HG03103 (cell line): ENCODE data around the gene SLCO3A1.

Experiments used
- ATAC-seq: cut with Tn5 transposase; IDR thresholded peaks from one replicate; pipeline ENCODE4 v1.9.1; 2021; ENCODE audit warnings: low read depth; ENCODE audit not compliant: unreplicated experiment

The SLCO3A1 gene

DNA sequence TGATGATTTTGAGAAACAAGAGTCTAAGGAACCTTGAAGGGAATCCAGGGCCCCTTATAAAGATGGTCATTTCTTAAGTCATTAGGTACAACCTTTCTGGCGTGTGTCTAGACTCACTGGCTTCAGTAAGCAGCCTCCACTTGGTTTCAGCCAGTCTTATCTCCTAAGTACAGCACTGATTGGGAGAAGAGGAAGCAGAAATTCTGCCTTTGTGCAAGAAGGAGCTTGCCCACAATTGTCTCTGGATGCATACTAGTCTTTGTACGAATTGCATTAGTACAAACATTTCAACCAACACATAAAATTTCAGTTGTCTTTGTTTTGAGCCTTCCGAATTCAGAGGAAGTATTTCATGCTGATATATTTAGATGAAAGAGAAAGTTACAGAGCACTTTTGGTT, 139.4 kb downstream of the SLCO3A1 start:
- ATAC-seq = no peak

DNA sequence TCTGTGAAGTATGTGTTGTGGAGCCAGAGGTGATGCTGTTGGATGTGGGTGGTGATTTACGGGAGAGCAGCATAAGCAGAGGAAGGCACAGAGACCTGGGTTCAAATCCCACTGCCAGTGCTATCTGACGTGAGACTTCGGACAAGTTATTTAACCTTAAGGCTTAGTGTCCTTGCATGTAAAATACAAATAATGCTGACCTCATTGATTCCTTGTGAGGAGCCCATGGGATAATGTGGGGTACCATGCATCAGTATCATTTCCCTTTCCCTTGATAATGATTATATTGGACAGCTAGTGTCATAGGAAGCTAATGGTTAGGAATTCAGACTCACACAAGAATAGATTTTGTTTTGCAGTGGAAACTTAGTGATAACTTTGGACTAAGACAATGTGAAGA, 141.6 kb downstream of the SLCO3A1 start:
- ATAC-seq = no peak

DNA sequence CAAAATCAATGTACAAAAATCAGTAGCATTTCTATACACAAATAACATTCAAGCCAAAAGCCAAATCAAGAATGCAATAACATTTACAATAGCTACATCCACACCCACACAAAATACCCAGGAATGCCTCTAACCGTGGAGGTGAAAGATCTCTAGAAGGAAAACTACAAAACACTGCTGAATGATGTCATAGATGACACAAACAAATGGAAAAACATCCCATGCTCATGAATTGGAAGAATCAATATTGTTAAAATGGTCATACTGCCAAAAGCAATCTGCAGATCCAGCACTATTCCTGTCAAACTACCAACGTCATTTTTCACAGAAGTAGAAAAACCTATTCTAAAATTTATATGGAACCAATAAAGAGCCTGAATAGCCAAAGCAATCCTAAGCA, 143.7 kb downstream of the SLCO3A1 start:
- ATAC-seq = no peak

DNA sequence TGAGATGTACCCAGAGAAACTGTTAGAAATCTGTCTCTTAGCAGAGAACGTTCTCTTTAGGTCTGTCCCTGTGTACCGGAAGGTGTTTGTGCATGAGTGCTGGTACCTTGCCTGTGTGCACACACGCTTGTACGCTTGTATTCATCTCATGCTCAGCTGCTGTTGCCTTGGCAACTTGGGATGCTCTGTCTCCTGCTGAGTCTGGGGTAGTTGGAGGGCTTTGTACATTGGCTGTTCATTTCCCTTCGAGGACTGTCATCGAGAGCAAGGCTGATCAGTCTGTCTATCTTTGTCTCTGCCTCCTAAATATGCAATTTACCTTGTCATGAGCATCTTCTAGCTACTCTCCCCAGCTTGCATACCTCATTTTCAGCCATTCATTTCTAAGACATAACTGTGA, 147.2 kb downstream of the SLCO3A1 start:
- no peak for ATAC-seq

DNA sequence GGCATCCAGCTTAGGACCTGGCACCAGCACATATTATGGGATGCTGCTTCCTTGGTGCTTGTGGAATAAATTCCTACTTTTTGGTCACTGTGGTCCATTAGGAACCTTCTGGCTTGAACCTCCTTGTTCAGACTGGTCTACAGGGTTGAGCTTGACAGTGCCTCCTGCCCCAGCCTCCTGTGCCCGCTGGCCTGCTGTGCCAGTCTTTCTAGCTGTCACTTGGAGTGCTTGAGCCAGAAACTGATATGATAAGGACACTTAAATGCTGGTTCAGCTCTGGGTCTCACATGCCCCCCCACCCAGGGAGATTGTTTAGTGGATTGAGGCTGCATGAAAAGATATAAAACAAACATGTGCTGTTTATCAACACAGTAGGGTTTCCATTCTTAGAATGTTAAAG, 147.8 kb downstream of the SLCO3A1 start:
- no peak for ATAC-seq

DNA sequence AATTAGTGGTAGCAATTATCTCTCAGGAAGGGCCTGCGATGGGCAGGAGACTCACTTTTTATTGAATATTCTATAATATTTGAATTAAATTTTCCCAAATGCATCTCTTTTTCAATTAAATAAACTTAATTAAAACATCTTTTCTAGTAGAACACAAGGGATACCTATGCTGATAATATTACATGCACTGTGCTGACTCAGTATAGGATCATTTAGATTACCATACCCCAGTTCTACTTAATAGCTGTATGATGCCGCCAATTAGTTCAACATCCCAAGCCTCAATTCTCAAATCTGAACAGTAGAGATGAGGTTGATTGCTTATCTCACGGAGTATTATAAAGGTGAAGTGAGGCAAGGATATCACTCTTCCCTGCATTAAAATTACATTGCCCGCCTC, 149.2 kb downstream of the SLCO3A1 start:
- no peak for ATAC-seq

DNA sequence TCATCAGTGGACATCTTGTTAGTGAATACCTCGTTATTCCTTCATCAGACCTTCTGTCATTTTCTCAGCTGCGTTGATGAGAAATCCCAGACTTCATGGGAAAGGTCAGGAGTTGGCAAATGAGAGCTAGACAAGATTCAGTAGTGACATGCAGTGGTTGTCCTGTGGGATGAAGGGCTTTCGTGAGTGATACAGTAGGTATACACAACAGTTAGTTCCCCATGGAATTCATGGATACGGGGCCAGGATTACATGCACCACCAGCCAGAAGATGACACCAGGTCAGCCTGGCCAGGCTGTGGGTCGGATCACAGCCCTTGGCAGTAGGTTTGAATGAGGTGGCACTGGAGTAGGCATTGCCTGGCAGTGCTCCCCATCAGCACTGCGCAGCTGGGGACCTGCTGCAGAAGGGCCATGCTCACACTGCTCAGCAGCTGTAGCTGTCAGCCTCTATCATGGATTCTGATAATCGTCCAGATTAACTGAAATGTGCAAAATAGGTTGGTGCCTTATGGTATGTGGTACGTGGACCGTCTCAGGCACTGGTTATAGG, 150.1 kb downstream of the SLCO3A1 start:
- ATAC-seq = no peak

DNA sequence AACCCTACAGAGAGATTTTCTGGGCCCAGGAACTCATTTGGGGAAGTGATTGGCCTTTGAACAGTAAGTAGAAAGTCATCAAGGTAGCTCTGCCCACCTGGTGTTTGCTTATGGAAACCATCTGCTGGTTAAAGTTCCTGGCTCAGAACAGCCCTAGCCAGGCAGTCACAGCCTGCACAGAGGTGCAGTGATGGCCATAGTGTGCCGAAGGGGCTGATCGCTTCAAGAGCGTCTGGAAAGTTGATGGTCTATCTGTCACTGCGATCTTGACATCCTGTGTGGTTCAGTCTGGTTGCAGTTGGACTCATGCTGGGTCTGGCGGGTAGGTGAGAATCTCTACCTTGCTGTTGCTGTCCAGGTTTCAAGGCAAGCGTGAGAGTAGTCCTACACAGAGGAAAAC, 151.6 kb downstream of the SLCO3A1 start:
- ATAC-seq = no peak

DNA sequence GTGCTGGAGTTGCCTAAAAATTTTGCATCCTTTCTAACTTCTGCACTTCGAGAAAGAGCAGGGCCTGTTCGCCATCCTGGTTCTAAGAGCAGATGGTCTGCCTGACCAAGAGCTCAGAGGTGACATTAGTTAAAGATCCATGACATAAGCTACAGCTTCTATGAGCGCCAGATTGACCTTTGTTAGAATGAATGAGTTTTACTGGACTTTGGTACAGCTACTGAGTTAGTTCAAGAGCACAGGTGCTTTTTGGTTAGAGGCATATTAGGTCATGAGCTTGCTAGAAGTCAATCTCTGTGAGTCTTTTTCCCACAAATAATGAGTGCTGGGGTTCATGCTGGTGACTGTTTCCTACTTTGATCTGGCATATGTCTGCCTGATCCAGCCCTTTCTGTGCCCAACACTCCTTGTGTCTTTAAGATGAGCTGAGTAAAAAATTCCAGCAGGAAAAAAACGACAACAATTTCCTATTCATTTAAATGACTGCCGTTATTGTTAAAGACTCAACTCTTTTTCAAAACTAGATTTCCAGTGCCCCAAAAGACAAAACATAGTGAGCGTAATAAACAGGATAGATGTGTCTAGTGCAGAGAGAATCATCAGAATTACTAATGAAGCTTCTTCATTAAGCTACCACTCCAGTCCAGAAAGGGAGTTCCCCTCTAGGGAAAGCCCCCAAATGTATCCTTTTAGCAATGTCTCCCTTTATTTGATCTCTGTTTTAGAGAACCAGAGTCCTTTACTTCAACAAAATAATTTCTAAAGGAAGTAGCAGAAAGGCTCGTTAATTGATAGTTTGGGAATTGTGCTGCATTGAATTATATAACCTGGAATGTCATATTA, 152.9 kb downstream of the SLCO3A1 start:
- no peak for ATAC-seq

DNA sequence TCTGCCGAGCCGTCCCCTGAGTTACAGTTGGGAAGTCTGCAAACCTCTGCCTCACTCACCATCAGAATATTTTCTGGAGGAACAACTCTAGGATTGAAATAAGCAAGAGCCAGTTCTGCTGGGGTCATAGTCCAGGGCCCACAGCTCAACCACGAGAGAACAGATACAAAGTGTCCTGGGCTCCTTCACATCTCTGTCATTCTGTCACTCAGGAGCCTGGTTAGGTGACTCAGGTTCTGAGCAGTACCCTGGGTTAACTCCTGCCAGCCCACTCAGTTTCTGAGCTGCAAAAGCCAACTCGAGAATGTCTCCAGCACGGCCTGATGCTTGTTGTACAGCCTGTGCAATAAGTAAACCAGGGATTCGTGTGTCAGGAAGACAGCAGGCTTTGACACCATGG, 155.7 kb downstream of the SLCO3A1 start:
- no peak for ATAC-seq

DNA sequence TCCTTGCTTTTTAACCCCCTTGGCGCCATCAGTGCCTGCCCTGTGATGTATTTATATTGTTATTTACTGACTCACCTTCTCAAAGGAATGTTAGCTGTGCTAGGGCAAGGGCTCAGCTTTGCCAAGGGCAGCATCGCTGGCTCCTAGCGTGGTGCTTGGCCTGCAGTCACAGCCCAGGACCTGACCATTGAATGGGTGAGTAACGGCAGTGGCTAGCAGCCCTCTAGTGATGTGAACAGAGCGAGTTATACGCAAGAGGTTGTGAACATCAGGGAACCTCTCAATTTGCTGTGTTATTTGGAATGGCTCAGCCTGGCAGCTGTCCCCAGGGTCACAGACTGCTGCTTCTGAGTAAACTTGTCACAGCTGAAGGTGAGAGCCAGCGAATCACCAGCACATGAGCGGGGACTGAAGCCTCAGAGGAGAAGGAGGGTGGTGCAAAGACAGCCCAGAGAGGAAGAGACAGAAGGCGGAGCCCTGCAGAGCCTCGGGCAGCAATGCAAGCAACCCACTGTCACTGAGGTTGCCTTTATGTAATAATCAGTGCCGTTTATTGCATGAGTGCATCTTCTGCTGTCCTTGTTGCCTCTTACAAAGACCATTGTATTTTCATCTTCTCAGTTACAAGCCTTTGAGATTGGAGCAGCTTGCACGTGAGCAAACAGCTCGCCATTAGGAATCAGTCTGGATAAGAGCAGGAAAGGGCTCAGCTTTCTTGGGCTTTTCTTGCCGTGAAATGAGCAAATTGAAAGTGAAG, 158.3 kb downstream of the SLCO3A1 start:
- no peak for ATAC-seq

DNA sequence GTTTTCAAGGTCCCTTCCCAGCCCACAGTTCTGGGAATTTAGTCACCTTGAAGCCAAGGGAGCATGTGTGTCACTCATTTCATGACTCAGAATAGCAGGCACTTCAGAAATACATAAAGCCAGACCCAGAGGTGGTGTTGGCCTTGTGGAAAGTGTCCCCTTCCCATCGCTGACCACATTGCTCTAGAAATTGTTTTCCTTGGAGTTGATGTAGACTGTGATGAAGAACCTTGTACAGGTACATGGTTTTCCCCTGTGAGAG, 158.8 kb downstream of the SLCO3A1 start:
- no peak for ATAC-seq

DNA sequence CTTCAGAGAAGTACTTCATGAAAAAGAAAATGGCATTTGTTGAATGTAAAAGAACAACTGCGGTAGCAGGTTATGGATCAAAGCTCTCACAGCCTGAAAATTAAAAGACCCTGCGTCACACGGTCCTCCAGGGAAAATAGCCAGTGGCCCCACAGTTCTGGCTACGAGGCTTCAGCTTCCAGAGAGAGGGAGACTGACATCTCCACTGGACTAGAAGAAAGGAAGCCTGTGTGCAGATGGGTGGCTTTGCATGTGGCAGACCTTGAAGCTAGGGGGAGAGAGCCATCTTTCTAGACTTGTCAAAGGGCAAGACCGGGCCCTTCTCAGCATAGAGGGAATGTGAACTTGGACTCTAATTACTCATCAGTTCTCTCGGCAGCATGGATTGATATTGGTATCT, 159.4 kb downstream of the SLCO3A1 start:
- no peak for ATAC-seq

DNA sequence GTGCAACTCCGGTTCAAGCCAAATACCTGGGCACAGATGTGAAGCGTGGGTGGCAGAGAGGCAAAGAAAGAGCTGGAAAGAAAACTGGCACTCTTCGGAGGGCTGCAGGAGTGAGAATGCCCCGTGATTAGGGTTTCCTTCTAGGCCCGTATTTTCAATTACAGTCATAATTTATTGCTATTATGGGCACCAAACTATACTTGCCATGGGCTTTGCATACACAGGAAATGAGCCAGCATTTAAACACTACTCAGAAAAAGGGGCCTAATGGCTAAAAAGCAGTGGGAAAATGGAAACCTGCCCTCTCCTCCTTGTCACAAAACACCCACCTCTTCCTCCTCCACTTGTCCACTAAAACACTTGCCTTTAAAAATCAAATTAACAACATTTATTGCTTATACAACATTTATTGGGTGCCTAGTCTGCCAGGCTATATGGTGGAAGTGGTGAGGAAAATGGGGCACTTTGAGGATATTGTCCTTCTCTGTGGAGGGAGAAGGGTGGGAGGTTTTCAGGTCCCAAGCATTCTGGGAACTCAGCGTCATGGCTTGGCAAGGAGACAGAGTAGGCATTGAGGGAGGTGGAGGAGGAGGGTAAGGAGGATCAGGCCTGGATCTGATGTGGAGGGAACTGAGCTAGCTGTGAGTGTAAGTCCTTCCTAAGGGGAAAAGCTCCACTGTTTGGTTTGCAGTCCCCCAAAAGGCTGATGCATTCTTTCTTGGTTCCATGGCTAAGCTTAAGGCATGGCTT, 160.9 kb downstream of the SLCO3A1 start:
- no peak for ATAC-seq

DNA sequence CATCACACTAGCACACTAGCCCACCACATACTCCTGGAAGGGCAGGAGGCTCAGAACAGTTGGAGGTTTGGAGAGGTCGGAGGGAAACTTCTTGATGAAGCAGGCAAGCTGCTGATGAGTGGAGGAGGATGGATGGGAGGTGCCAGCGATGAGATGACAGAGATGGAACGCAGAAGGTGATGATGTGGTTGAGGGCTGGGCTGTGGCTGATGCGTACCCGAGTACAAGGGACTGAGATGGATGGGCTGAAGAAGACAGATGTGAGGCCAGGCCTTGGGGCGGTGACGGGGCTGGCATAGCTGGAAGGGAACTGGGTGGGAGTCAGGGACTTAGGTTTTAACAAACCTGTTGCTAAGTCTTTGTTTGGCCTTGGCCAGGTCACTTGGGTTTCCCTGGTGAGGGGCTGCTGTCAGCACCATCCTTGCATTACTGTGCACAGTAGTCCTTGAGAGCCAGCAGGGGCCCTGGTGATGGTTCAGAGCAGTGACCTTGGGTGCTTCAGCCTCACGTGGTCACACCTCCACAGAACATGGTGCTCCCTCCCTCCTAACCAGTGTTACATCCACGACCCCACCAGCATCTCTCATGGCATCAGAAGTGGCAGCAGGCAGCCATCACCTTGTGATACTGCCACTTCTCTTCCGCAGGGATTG, 164.5 kb downstream of the SLCO3A1 start:
- ATAC-seq = no peak

DNA sequence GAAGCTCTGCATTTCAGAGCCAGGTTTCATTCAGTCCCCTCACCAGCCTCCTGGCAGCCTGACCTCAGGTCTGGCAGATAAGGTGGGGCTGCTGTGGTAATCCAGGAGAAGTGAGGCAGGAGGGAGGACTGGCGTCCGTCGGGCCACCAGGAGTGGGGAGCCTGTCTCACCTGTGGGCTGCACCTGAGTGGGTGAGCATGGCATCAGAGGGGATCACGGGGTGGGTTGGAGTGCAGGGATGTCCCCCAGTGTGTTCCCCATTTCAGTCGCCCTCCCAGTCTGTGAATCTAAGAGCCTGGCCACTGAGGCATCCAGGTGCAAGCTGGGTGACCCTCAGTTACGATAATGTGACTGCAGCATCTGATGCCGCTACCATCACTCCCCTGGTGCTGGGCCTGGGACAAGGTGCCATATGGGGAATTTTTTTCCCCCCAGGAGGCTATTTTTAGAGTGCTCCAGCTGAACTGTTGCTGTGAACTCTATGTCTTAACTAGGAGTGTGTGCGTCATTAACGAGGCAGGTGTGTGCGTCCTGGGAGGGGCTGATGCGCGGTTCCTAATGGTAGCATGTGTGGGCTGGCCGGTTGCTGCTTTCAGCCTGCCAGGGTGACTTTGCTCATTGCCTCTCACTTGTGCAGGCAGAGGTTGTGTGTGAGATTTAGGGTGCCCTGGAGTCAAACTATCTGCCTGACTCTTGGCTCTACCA, 165.2 kb downstream of the SLCO3A1 start:
- no peak for ATAC-seq

DNA sequence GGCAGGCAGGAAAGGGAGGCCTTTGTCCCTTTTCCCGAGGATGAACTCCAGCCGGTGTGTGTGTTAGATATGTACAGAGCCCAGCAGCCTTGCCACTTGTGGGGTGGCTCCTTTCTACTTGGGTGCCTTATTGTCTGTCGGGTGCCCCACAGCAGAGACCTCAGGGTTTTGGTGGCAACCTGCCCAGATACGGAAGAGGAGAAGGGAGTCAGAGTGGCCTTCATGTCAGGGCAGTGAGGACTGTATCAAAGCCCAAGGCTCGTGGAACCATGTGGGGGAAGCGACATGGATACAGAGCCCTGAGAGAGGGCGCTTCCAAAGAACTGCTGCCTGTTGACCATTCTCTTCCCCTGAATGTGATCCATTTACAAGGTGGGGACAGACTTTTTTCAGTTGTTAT, 166.2 kb downstream of the SLCO3A1 start:
- no peak for ATAC-seq

DNA sequence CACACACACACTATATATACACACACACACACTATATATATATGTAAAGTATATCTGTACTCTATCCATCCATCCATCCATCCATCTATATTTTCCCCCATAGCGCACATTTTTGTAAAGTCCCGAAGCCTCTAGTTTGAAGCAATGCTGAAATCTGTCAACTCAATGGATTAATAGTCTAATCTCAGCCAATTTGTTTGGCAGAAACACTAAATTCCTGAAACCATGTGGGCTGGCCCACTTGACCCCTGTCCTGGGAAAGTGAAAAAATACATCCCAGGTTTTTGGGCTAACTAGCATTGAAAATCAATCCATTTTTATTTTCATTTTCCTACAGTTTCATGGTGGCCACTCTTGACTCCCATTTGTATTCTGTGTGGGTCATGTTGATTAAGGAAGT, 166.7 kb downstream of the SLCO3A1 start:
- ATAC-seq = no peak

DNA sequence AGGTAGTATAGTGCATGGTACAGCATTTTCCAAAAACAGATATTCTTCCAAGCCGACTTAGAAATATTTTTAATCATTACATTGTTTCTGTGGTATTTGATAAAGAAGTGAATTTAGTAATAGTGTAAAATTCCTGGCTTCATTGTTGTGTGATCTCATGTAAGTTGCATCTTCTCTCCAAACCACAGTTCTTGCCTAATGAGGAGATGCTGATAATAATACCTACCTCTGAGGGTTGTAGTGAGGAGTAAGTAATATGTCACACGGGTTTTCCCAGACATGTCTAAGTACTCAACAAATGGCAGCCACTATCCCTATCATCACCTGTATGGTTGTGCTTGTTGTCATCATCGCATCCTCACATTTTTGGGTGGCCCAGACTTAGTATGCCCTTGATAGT, 167.3 kb downstream of the SLCO3A1 start:
- ATAC-seq = no peak

DNA sequence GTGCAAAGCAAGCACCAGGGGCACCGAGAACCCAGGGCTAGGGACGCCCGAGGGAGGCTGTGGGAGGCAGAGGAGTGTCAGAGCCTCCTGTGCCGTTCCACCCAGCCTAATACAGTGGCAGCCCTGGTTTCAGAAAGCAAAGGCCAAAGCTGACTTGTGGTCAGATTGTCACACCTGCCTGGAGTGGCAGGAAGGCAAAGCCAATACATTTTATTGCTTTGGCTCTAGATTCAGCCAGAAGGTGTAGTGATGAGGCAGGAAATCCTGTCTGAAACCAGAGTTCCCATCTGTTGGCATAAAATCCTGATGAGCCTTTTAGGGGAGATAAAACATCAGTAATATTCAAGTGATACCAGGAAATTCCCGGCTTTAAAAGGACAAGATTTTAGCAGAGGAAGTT, 168.3 kb downstream of the SLCO3A1 start:
- no peak for ATAC-seq
